ENCODE data around the gene KCNK4. TPM values are rescaled to one million over a fixed set of nuclear protein-coding genes. Genes with fewer than 3 reads are reported as not detected.

KCNK4 gene
- total RNA-seq, 1 experiment from 2014 or later: 0.28 TPM

DNA sequence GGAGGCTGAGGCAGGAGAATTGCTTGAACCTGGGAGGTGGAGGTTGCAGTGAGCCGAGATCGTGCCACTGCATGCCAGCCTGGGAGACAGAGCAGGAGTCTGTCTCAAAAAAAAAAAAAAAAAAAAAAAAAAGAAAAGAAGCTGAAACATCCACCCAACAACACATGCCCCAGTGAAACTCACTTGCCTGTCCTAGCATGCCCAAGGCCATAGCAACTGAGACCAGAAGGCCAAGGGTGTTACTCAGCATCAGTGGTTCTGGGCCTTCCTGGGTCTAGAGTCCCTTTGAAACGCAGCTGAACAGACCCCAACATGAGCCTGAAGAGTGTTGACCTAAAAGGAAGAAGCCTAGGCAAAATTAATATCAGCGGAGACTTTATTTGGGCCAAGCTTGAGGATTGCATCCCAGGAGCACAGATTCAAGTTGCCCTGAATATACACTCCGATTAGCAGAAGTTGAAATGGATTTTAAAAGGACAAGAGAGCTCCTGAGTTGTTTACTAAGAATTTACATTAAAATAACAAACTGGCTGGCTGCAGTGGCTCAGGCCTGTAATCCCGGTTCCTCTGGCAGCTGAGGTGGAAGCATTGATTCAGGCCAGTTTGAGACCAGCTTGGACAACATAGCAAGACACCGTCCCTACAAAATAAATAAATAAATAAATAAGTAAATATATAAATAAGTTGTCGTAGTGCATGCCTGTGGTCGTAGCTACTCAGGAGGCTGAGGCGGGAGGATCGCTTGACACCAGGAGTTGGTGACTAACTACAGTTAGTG lies 33.8 kb downstream of the KCNK4 start:
- peaks cover 9 to 22% (median 19%) of the 10 kb centered on the region in 3 experiments; a peak in 6 of 7 replicates for H3K36me3 Mint-ChIP-seq (ENCODE audit: insufficient read depth in 1 of 3, low read depth in 3 of 3)
- Histone ChIP-seq H3K18ac (ENCODE audit: insufficient read length, low read depth, low read length) (no peak overlapping the region), H3K9ac (ENCODE audit: extremely low read depth, insufficient read length, low read length) (no peak overlapping the region)

More for the DNA sequence above, 33.8 kb downstream of the KCNK4 start:
- Histone ChIP-seq H3K27ac (ENCODE audit: insufficient read length, low read depth, low read length) (peak overlapping the region; percentile 34), H4K5ac (ENCODE audit: insufficient read length, low read depth, low read length) (no peak overlapping the region), H4K20me1 (ENCODE audit: control insufficient read depth, insufficient read depth, insufficient read length) (peaks cover 2% of the 10 kb centered on the region), H4K91ac (ENCODE audit: insufficient read length, low read depth, low read length) (no peak overlapping the region), H2BK120ac (ENCODE audit: low read depth, low read length, poor library complexity, severe bottlenecking) (no peak overlapping the region), H2BK12ac (ENCODE audit: insufficient read length, low read depth, low read length) (no peak overlapping the region), H3K56ac (ENCODE audit: insufficient read length, low read depth, low read length) (no peak overlapping the region), H3K4ac (ENCODE audit: low read depth, low read length) (no peak overlapping the region), H2AK5ac (ENCODE audit: insufficient read length, low read length) (no peak overlapping the region), H2BK5ac (ENCODE audit: insufficient read length, low read length) (no peak overlapping the region), H3K27me3 (ENCODE audit: insufficient read depth, low read length) (no peaks in the 10 kb centered on the region), H3K23ac (ENCODE audit: insufficient read length, low read depth, low read length) (no peak overlapping the region), H3K14ac (ENCODE audit: insufficient read depth, low read length) (no peak overlapping the region), H3K4me1 (ENCODE audit: insufficient read depth, low read length) (no peaks in the 10 kb centered on the region; the same call in 1 of the 2 replicates), H2BK20ac (ENCODE audit: low read depth, low read length, poor library complexity, severe bottlenecking) (no peak overlapping the region), H4K8ac (replicated peaks; ENCODE audit: insufficient read length, low read depth, low read length) (no peak overlapping the region), H3K23me2 (ENCODE audit: insufficient read length, low read depth, low read length, poor library complexity, severe bottlenecking) (no peaks in the 10 kb centered on the region), H3K4me2 (ENCODE audit: insufficient read depth, insufficient read length, low read length) (no peak overlapping the region), H3K9me3 (ENCODE audit: control insufficient read depth, low read depth, low read length) (no peaks in the 10 kb centered on the region), H3T11ph (ENCODE audit: low read length) (no peak overlapping the region), H2AFZ (ENCODE audit: low read length) (no peak overlapping the region), H3K79me2 (ENCODE audit: insufficient read depth, low read length) (no peaks in the 10 kb centered on the region), H2BK15ac (ENCODE audit: low read depth, low read length) (no peak overlapping the region), H3K79me1 (ENCODE audit: insufficient read depth, low read depth, low read length, poor library complexity, severe bottlenecking) (no peaks in the 10 kb centered on the region)
- peaks cover 12 to 20% of the 10 kb centered on the region in 2 experiments for H3K4me1 Mint-ChIP-seq
- H3K4me3 Mint-ChIP-seq: peak overlapping the region in 1 of 2 experiments; percentile 3; a peak in 1 of 5 replicates
- WGBS (ENCODE audit: extremely low coverage, insufficient read length, low lambda C conversion rate): no CpG with 5 or more reads among the region's 11 CpGs
- no peak for DNase-seq
- H3K9me3 Mint-ChIP-seq: no peaks in the 10 kb centered on the region
- TF ChIP-seq, protein P1, sequence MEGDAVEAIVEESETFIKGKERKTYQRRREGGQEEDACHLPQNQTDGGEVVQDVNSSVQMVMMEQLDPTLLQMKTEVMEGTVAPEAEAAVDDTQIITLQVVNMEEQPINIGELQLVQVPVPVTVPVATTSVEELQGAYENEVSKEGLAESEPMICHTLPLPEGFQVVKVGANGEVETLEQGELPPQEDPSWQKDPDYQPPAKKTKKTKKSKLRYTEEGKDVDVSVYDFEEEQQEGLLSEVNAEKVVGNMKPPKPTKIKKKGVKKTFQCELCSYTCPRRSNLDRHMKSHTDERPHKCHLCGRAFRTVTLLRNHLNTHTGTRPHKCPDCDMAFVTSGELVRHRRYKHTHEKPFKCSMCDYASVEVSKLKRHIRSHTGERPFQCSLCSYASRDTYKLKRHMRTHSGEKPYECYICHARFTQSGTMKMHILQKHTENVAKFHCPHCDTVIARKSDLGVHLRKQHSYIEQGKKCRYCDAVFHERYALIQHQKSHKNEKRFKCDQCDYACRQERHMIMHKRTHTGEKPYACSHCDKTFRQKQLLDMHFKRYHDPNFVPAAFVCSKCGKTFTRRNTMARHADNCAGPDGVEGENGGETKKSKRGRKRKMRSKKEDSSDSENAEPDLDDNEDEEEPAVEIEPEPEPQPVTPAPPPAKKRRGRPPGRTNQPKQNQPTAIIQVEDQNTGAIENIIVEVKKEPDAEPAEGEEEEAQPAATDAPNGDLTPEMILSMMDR (conservative IDR thresholded peaks at IDR 0.05): no peak
- H3K27ac Mint-ChIP-seq: peak overlapping the region; percentile 8 to 95 (median 93); a peak in 4 of 7 replicates
- H3K27me3 Mint-ChIP-seq (ENCODE audit: low read depth): peaks cover 5% of the 10 kb centered on the region

Data from H9 (cell line).